ENCODE measurements around the gene KIF13A.
"Not testable (repeated sequence)": the region's sequence is repeated elsewhere in the genome, so short reads cannot be mapped to it uniquely, and the experiment has no call there.

The KIF13A gene

GRCh38 chr6:17740559-17741220 lies 246.7 kb downstream of the KIF13A start:
- in situ Hi-C loops (cut with MboI; ENCODE audit: low sequenced_read_pairs): no loop called here
- H3K9me3 ChIP-seq: peaks cover 5% of the 10 kb centered on the region; the same call in 1 of the 2 replicates
- no peak for DNase-seq (ENCODE audit: low spot score in 2 of 2)
- no peak overlapping the region for H3K4me3 ChIP-seq
- H3K36me3 ChIP-seq (replicated peaks): no peaks in the 10 kb centered on the region
- no peaks in the 10 kb centered on the region for H3K27me3 ChIP-seq (ENCODE audit: low read depth)
- H3K4me1 ChIP-seq: no peaks in the 10 kb centered on the region

GRCh38 chr6:17737704-17738252 lies 249.7 kb downstream of the KIF13A start:
- no peaks in the 10 kb centered on the region for H3K27me3 ChIP-seq (ENCODE audit: low read depth)
- no peaks in the 10 kb centered on the region for H3K4me1 ChIP-seq
- peaks cover 5% of the 10 kb centered on the region; the same call in 1 of the 2 replicates for H3K9me3 ChIP-seq
- no peak for DNase-seq (ENCODE audit: low spot score in 2 of 2)
- no peak overlapping the region for H3K4me3 ChIP-seq
- no peaks in the 10 kb centered on the region for H3K36me3 ChIP-seq (replicated peaks)
- in situ Hi-C loops (cut with MboI; ENCODE audit: low sequenced_read_pairs): no loop called here

GRCh38 chr6:17735311-17735710 lies 252.1 kb downstream of the KIF13A start:
- in situ Hi-C loops (cut with MboI; ENCODE audit: low sequenced_read_pairs); H3K27me3 ChIP-seq (ENCODE audit: low read depth); DNase-seq (ENCODE audit: low spot score in 2 of 2); H3K4me1 ChIP-seq; H3K36me3 ChIP-seq (replicated peaks); H3K4me3 ChIP-seq; H3K9me3 ChIP-seq: not testable (repeated sequence)

DNA sequence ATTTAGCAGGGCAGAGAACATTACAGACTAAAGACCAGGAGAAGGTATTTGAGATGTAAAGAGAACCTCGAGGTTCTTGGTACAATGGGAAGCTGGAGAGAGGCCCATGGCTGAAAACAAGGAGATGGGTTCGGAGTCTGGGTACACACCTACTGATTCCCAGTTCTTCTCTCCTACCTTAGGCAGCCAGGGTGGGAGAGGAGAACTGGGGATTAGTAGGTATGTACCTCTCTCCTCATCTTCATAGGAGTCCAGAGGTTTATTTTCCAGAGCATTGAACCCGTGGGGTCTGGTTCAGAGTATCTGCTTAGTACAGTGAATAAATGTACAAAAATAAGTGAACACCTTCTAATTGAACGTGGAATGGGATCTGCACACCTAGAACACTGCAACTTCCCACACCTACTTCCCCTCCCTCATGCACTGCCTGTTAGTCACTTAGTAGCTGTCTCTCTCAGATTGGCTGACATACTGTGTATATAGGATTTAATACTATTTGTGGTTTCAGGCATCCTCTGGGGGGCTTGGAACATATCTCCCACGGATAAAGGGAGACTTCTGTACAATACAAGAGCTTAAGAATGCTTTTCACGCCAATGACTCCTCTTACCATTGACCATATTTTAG lies 257.2 kb downstream of the KIF13A start:
- Histone ChIP-seq H3K36me3 (replicated peaks) (no peaks in the 10 kb centered on the region), H3K4me1 (no peaks in the 10 kb centered on the region; the same call in 1 of the 2 replicates), H3K9me3 (no peaks in the 10 kb centered on the region), H3K4me3 (no peak overlapping the region), H3K27me3 (ENCODE audit: low read depth) (no peaks in the 10 kb centered on the region)
- in situ Hi-C loops (cut with MboI; ENCODE audit: low sequenced_read_pairs): no loop called here
- DNase-seq (ENCODE audit: low spot score in 2 of 2): no peak

DNA sequence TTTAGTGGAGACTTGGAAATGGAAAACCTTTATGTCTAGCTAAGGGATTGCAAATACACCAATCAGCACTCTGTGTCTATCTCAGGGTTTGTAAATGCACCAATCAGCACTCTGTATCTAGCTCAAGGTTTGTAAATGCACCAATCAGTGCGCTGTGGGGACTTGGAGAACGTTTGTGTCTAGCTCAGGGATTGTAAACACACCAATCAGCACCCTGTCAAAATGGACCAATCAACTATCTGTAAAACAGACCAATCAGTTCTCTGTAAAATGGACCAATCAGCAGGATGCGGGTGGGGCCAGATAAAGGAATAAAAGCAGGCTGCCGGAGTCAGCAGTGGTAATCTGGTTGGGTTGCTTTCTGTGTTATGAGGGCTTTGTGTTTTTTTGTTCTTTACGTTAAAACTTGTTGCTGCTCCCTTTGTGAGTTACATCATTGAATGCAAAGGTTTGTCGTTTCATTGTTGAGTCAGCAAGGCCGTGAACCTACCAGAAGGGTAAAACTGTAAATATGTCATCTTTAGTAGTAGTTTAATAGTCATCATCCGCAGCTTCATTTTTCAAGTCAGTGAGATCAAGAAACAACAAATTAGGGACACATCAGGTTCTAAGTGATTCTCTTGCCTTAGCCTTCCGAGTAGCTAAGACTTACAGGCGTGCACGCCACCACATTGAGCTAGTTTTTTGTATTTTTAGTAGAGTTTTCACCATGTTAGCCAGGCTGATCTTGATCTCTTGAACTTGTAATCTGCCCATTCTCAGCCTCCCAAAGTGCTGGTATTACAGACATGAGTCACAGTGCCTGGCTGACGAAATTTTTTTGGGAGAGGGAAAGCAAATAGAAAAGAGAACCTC lies 258.0 kb downstream of the KIF13A start:
- Histone ChIP-seq H3K27me3 (ENCODE audit: low read depth) (no peaks in the 10 kb centered on the region), H3K36me3 (replicated peaks) (no peaks in the 10 kb centered on the region), H3K4me1 (peaks cover 4% of the 10 kb centered on the region), H3K4me3 (no peak overlapping the region), H3K9me3 (no peaks in the 10 kb centered on the region)
- in situ Hi-C loops (cut with MboI; ENCODE audit: low sequenced_read_pairs): no loop called here
- DNase-seq (ENCODE audit: low spot score in 2 of 2): no peak

- no peaks in the 10 kb centered on the region for H3K36me3 ChIP-seq (replicated peaks)
- no peaks in the 10 kb centered on the region for H3K27me3 ChIP-seq (ENCODE audit: low read depth)
- in situ Hi-C loops (cut with MboI; ENCODE audit: low sequenced_read_pairs): no loop called here
- peaks cover 4% of the 10 kb centered on the region for H3K4me1 ChIP-seq
- no peak overlapping the region for H3K4me3 ChIP-seq
- DNase-seq (ENCODE audit: low spot score in 2 of 2): no peak
- no peaks in the 10 kb centered on the region for H3K9me3 ChIP-seq
These were observed 258.7 kb downstream of the KIF13A start for GRCh38 chr6:17728551-17729222.

DNA sequence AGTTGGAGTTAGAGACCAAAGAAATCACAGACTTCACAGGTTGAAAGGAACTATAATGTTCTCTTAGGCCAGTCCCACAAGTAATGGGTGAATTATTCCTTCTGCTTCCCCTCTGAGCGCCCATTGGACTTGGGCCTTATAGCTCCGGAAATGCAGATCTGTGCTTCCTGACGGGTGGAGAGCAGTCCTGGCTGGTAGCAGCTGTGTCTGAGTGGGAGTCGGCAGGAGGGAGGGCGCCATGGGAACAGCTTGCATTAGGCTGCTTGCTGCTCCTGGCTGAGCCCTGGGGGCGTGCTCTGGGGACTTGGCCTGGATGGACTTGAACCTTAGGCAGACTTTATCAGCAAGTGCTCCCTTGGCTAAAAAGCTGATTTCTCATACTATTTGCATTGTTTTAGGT lies 262.4 kb downstream of the KIF13A start:
- no peaks in the 10 kb centered on the region for H3K36me3 ChIP-seq (replicated peaks)
- peaks cover 4% of the 10 kb centered on the region for H3K4me1 ChIP-seq
- in situ Hi-C loops (cut with MboI; ENCODE audit: low sequenced_read_pairs): no loop called here
- peak; percentile 21 to 73 for DNase-seq (ENCODE audit: low spot score in 2 of 2)
- H3K4me3 ChIP-seq: no peak overlapping the region
- no peaks in the 10 kb centered on the region for H3K9me3 ChIP-seq
- no peaks in the 10 kb centered on the region for H3K27me3 ChIP-seq (ENCODE audit: low read depth)

DNA sequence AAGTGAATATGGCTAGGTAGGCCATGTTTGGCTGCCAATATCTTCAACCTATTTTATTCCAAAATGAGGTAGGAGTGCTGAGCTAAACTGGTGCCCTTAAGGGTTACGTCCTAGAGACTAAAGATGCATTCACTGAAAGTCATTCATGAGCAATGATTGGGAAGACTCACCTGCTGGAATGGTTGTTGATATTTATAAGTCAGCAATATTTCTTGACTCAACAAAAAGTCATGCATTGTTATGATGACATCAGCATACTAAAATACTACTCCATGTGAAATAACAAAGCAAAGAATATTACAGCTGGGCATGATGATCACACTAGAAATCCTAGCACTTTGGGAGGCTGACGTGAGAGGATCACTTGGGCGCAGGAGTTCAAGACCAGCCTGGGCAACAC lies 263.1 kb downstream of the KIF13A start:
- H3K27me3 ChIP-seq (ENCODE audit: low read depth): no peaks in the 10 kb centered on the region
- peaks cover 4% of the 10 kb centered on the region for H3K4me1 ChIP-seq
- in situ Hi-C loops (cut with MboI; ENCODE audit: low sequenced_read_pairs): no loop called here
- no peak overlapping the region for H3K4me3 ChIP-seq
- no peak for DNase-seq (ENCODE audit: low spot score in 2 of 2)
- no peaks in the 10 kb centered on the region for H3K9me3 ChIP-seq
- no peaks in the 10 kb centered on the region for H3K36me3 ChIP-seq (replicated peaks)

DNA sequence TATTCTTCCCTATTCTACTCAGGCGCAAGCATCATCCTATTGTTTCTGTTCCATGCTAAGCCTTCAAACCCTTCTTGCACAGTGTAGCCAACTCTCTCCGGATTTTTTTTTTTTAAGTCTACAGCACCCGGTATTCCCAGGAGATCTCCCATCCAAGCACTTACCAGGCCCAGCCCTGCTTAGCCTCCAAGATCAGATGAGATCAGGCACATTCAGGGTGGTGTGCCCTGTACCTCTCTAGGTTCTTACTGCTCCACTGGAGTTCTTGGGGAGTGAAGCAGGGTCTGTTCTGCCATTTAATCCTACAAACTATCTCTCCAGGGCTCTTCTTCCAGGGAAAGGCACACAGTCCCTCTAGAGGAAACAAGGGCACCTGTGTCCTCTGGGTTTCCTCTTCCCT lies 265.8 kb downstream of the KIF13A start:
- no peak for DNase-seq (ENCODE audit: low spot score in 2 of 2)
- no peaks in the 10 kb centered on the region for H3K9me3 ChIP-seq
- H3K27me3 ChIP-seq (ENCODE audit: low read depth): no peaks in the 10 kb centered on the region
- H3K4me1 ChIP-seq: peaks cover 4% of the 10 kb centered on the region
- H3K4me3 ChIP-seq: no peak overlapping the region
- in situ Hi-C loops (cut with MboI; ENCODE audit: low sequenced_read_pairs): no loop called here
- H3K36me3 ChIP-seq (replicated peaks): no peaks in the 10 kb centered on the region

DNA sequence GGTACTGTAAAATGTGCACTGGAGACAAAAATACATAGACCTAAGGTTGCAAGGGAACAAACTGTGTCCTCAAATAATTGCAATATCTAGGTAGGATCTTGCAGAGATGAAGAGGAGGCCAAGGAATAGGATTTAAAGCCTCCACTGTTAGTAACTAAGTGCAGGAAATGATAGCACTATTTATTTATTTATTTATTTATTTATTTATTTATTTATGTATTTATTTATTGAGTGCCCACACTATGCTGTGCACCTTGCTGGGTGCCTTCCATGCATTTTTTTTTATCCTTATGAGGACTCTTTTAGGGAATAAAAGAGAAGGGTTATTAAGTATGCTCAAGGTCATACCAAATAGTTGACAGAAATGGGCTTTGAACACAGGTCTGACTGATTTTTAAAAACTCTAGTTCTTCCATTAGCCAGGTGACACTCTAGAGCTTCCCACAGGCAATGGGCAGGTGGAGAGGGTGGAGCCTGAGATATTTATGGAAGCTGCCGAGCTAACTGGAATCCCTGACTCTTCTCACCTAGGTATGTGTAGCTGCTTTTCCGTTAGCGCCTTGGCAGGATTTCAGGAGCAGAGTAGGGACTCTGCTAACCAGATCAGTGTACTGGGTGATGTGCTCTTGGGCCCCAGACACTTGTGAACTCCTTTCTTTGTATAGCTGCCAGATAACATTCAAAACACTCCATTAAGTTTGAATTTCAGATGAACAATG lies 268.0 kb downstream of the KIF13A start:
- no peaks in the 10 kb centered on the region for H3K36me3 ChIP-seq (replicated peaks)
- in situ Hi-C loops (cut with MboI; ENCODE audit: low sequenced_read_pairs): no loop called here
- H3K9me3 ChIP-seq: no peaks in the 10 kb centered on the region
- no peak overlapping the region for H3K4me3 ChIP-seq
- H3K27me3 ChIP-seq (ENCODE audit: low read depth): no peaks in the 10 kb centered on the region
- H3K4me1 ChIP-seq: no peaks in the 10 kb centered on the region; the same call in 1 of the 2 replicates
- DNase-seq (ENCODE audit: low spot score in 2 of 2): no peak

DNA sequence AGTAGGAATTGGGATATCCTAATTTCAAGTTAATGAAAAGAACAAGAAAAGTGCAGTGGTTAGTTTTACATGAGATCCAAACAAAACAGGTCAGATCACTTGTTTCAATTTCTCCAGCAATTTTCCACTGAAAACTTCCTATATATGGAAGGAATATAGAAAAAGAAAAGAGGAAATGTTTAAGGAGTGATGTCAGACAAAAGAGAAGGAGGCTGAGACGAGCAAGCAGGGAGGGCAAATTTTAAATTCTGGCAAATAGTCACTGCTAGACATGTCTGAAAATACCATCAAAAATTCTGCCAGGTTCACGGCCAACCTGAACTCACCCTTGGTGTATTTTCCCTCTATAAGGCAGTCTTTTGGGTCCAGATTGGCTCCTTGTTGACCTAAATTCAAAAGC lies 271.2 kb downstream of the KIF13A start:
- no peaks in the 10 kb centered on the region; the same call in 1 of the 2 replicates for H3K4me1 ChIP-seq
- no peak overlapping the region for H3K4me3 ChIP-seq
- no peak for DNase-seq (ENCODE audit: low spot score in 2 of 2)
- H3K36me3 ChIP-seq (replicated peaks): no peaks in the 10 kb centered on the region
- H3K9me3 ChIP-seq: no peaks in the 10 kb centered on the region
- in situ Hi-C loops (cut with MboI; ENCODE audit: low sequenced_read_pairs): no loop called here
- no peaks in the 10 kb centered on the region for H3K27me3 ChIP-seq (ENCODE audit: low read depth)

DNA sequence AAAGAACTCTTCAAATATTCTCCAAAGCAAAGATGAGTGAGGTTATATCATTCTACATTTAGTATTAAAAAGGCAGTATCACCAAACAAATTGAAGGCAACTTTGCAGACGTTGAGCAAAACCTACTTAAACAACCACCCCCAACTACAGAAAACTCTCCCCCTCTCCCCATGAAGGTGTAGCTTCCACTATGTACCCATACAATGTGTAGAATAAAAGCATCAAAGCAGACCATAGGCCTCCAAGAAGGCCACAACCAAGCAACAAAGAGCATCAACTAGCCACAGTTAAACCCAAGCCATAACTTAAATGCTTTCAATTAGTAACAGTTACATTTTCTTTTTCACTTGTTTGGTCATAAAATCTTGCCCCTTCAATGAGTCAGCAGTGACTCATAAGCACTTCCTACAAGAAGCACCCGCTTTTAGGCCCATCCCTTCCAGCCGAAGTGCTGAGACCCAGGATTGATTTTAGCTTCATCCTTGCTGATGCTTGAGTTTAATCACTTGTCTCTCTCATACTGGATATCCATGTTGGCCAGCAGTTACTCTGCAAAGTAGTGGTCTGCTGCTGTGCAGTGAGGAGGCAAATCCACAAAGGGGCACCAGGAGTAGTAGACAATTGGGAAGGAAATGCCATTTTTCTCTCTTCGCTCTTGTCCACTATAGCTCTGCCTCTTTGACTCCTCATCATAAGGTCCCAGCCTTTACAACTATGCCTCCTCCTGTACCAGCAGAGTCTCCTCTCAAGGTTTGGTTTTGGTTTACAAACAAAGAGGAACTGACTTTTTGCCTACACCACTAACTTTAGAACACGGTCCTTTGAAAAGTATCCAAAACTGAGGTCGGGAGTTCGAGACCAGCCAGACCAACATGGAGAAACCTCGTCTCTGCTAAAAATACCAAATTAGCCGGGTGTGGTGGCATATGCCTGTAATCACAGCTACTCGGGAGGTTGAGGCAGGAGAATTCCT lies 272.3 kb downstream of the KIF13A start:
- H3K4me3 ChIP-seq: no peak overlapping the region
- H3K36me3 ChIP-seq (replicated peaks): no peaks in the 10 kb centered on the region
- no peaks in the 10 kb centered on the region for H3K27me3 ChIP-seq (ENCODE audit: low read depth)
- DNase-seq (ENCODE audit: low spot score in 2 of 2): no peak
- no peaks in the 10 kb centered on the region; the same call in 1 of the 2 replicates for H3K4me1 ChIP-seq
- in situ Hi-C loops (cut with MboI; ENCODE audit: low sequenced_read_pairs): no loop called here
- no peaks in the 10 kb centered on the region for H3K9me3 ChIP-seq

All from HAP-1 (cell line).